GM23248 (cell line): ENCODE measurements around the gene EPN2. TPM values are rescaled to one million over a fixed set of nuclear protein-coding genes. Genes with fewer than 3 reads are reported as not detected.

Experiments
- DNase-seq: peaks from one replicate; pipeline ENCODE4 v3.0.0-alpha.2; 2015
- H2AFZ ChIP-seq: fragments of 200-600 bp; sonication (generic); 2 replicates; pipeline ENCODE4 v1.6.1; 2016; ENCODE audit warnings: antibody characterized with exemption
- H3F3A ChIP-seq: fragments of 200-600 bp; sonication (generic); 2 replicates; pipeline ENCODE4 v1.6.1; 2016; ENCODE audit warnings: mild to moderate bottlenecking, antibody characterized with exemption, mixed run types; ENCODE audit not compliant: insufficient read depth
- H3K27ac ChIP-seq: fragments of 200-600 bp; sonication (generic); 2 replicates; pipeline ENCODE4 v1.5.1; 2016; ENCODE audit warnings: mild to moderate bottlenecking
- H3K27me3 ChIP-seq: fragments of 200-600 bp; sonication (generic); replicated peaks from 2 replicates; pipeline ENCODE4 v1.6.1; 2016; ENCODE audit warnings: mild to moderate bottlenecking; ENCODE audit not compliant: insufficient read depth
- H3K36me3 ChIP-seq: fragments of 200-600 bp; sonication (generic); 2 replicates; pipeline ENCODE4 v1.6.1; 2016; ENCODE audit warnings: low read depth, mild to moderate bottlenecking
- H3K4me1 ChIP-seq: fragments of 200-600 bp; sonication (generic); 2 replicates; pipeline ENCODE4 v1.6.1; 2016; ENCODE audit warnings: mild to moderate bottlenecking; ENCODE audit not compliant: insufficient read depth
- H3K4me2 ChIP-seq: fragments of 200-600 bp; sonication (generic); one replicate; pipeline ENCODE4 v1.6.1; 2016; ENCODE audit warnings: mild to moderate bottlenecking; ENCODE audit not compliant: unreplicated experiment
- H3K4me3 ChIP-seq: fragments of 200-600 bp; sonication (generic); 2 replicates; pipeline ENCODE4 v1.5.1; 2016; ENCODE audit warnings: mild to moderate bottlenecking
- H3K79me2 ChIP-seq: fragments of 200-600 bp; sonication (generic); 2 replicates; pipeline ENCODE4 v1.6.1; 2016; ENCODE audit warnings: mild to moderate bottlenecking; ENCODE audit not compliant: insufficient read depth
- H3K9ac ChIP-seq: fragments of 200-600 bp; sonication (generic); 2 replicates; pipeline ENCODE4 v1.6.1; 2016; ENCODE audit warnings: mild to moderate bottlenecking
- H3K9me2 ChIP-seq: fragments of 200-600 bp; sonication (generic); 2 replicates; pipeline ENCODE4 v1.6.1; 2016; ENCODE audit warnings: mixed run types, mild to moderate bottlenecking, moderate library complexity; ENCODE audit not compliant: insufficient read depth
- H3K9me3 ChIP-seq: fragments of 200-600 bp; sonication (generic); one replicate; pipeline ENCODE4 v1.6.1; 2017; ENCODE audit warnings: low read depth
- H4K20me1 ChIP-seq: fragments of 200-600 bp; sonication (generic); 2 replicates; pipeline ENCODE4 v1.6.0; 2016; ENCODE audit not compliant: insufficient read depth
- EZH2 ChIP-seq: fragments of 200-600 bp; sonication (generic); IDR thresholded peaks from 2 replicates; pipeline ENCODE4 v1.6.1; 2018; ENCODE audit warnings: antibody characterized with exemption, mild to moderate bottlenecking; ENCODE audit not compliant: insufficient read depth, poor library complexity, severe bottlenecking
- EZH2phosphoT487 ChIP-seq: fragments of 200-600 bp; sonication (generic); IDR thresholded peaks from 2 replicates; pipeline ENCODE4 v1.6.1; 2018; ENCODE audit warnings: antibody characterized with exemption, moderate library complexity, mild to moderate bottlenecking, low read depth; ENCODE audit not compliant: insufficient read depth
- WGBS, 2 experiments: methylation state at CpG; one replicate each; pipeline ENCODE4 v1.1.6; 2015 to 2017; ENCODE audit warnings: low lambda C conversion rate in 2 of 2, low coverage in 1 of 2; ENCODE audit errors: missing lambda C conversion rate in 2 of 2; 5-methylcytosine and 5-hydroxymethylcytosine counted together
- in situ Hi-C: fragments of 300-500 bp; cut with MboI; formaldehyde crosslinking; loops from 2 replicates; pipeline ENCODE4 v1.15.0; 2020
- polyA plus RNA-seq: library from polyadenylated mRNA; unstranded; fragments of >200 nt; fragmentation: Nextera tagmentation; extraction: Ambion mirVana; gene quantifications from 2 replicates; pipeline ENCODE4 v1.2.1, GENCODE V29; 2016
- total RNA-seq: library from RNA; depleted of rRNA; stranded (reverse); fragments of >200 nt; shearing (Covaris generic); gene quantifications from 2 replicates; pipeline ENCODE4 v1.2.3, GENCODE V29; 2014

Gene EPN2
- total and polyA plus RNA-seq, 2 experiments from 2014 or later: 25.3 to 54.0 TPM

DNA sequence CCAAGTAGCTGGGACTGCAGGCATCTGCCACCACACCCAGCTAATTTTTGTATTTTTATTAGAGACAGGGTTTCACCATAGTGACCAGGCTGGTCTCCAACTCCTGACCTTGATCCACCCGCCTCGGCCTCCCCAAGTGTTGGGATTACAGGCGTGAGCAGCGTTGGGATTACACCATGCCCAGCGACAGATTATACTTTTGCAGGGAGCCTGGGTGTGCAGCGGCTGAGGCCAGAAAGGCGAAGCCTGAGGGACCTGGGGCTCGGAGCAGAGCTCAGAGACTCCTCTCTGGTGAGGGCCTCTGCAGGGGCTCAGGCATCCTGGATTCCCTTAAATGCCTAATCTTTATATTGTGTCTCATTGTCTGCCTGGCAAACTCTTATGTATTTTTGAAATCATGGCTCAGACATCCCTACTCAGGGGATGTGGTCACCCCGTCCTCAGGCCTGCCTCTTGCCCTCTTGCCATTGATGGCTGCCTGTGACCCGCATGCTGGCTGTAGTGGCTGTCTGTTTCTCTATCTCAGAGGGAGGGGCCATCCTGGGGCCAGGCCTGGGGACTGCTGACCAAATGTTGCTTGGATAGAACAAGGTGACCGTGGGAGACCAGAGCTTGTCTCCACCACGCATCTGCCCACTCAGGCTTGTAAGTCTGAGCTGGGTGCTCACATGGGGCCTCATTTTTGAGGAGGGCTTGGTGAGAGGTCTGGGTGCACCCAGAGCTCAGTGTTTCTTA, 82.8 kb downstream of the EPN2 start:
- Histone ChIP-seq H3K4me3 (no peak overlapping the region), H3K27me3 (no peaks in the 10 kb centered on the region), H3K4me1 (no peaks in the 10 kb centered on the region), H3K27ac (no peak overlapping the region), H3K79me2 (no peaks in the 10 kb centered on the region), H3K9me3 (no peaks in the 10 kb centered on the region), H3K4me2 (no peak overlapping the region), H2AFZ (no peak overlapping the region), H3K9me2 (no peaks in the 10 kb centered on the region), H3K36me3 (peaks cover 10% of the 10 kb centered on the region), H3F3A (peaks cover 6% of the 10 kb centered on the region; the same call in 1 of the 2 replicates), H3K9ac (no peak overlapping the region), H4K20me1 (no peaks in the 10 kb centered on the region)
- TF ChIP-seq EZH2 (no peak), EZH2phosphoT487 (no peak)
- DNase-seq: no peak
- WGBS, 2 experiments: 95 to 97% methylated on average over 12 of the region's 12 CpGs
- in situ Hi-C loops: no loop called here

DNA sequence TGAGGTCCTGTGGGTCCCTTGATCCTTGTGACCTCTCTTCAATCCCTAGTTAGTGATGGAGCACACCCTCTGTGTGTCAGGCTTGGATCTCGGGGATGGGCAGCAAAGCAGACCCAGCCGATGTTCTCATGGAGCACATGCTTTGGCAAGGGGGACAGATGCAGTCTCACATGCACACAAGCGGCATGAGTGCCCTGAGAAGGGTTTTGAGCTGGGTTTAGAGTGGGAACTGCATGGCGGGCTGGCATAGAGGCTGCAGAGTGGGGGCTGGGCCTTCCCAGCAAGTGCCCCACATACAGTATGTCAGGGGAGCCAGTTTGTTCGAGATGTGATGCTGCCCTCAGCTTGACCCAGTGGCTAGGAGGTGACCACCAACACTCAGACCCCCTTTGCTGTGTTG, 83.7 kb downstream of the EPN2 start:
- no peak for TF ChIP-seq EZH2
- TF ChIP-seq EZH2phosphoT487: no peak
- H3F3A ChIP-seq: peaks cover 15% of the 10 kb centered on the region
- H4K20me1 ChIP-seq: no peaks in the 10 kb centered on the region
- peaks cover 7% of the 10 kb centered on the region for H3K36me3 ChIP-seq
- no peak for DNase-seq
- no peak overlapping the region for H3K27ac ChIP-seq
- no peak overlapping the region for H2AFZ ChIP-seq
- in situ Hi-C loops: no loop called here
- H3K4me2 ChIP-seq: no peak overlapping the region
- no peaks in the 10 kb centered on the region for H3K27me3 ChIP-seq
- WGBS, 2 experiments: 93 to 94% methylated on average over 5 of the region's 5 CpGs
- no peak overlapping the region for H3K4me3 ChIP-seq
- no peaks in the 10 kb centered on the region for H3K9me3 ChIP-seq
- no peaks in the 10 kb centered on the region for H3K4me1 ChIP-seq
- H3K9ac ChIP-seq: no peak overlapping the region
- no peaks in the 10 kb centered on the region for H3K79me2 ChIP-seq
- no peaks in the 10 kb centered on the region for H3K9me2 ChIP-seq

DNA sequence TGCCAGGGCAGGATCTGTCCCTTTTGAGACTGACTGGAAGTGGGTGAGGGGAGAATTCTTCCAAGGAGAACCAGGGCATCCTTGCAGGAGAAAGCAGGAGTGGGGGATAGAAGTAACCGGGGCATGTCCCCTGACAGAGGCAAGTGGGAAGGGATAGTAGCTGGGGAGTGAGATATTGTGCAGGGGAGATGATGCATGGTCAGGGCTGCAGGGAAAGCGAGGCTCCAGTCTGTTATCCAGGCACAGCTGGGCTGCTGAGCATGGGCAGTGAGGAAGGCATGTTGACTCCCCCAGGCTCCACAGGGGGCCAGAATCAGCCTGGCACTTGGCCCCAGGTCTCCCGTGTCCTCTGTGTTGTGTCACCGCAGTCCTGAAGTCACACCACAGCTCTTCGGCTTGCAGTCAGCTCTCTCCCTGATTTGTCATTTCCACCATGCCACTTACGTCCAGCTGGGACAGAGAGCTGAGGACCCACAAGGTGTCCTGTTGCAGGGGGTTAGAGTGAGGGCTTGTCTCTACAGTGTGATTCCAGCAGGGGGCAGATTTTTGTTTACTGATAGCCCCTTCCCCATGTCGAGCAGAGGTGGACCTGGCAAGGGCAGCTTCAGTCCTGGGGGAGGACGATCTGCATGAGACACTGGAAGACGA, 84.4 kb downstream of the EPN2 start:
- no peak for DNase-seq
- Histone ChIP-seq H3K9me2 (no peaks in the 10 kb centered on the region), H3K36me3 (peaks cover 6% of the 10 kb centered on the region), H3K27ac (no peak overlapping the region), H3F3A (peaks cover 21% of the 10 kb centered on the region), H3K79me2 (no peaks in the 10 kb centered on the region), H3K9me3 (no peaks in the 10 kb centered on the region), H3K27me3 (no peaks in the 10 kb centered on the region), H3K4me1 (peaks cover 1% of the 10 kb centered on the region), H4K20me1 (no peaks in the 10 kb centered on the region), H2AFZ (no peak overlapping the region), H3K4me2 (no peak overlapping the region), H3K4me3 (no peak overlapping the region), H3K9ac (no peak overlapping the region)
- TF ChIP-seq EZH2 (no peak), EZH2phosphoT487 (no peak)
- WGBS, 2 experiments: 90 to 93% methylated on average over 9 of the region's 9 CpGs
- in situ Hi-C loops: no loop called here

DNA sequence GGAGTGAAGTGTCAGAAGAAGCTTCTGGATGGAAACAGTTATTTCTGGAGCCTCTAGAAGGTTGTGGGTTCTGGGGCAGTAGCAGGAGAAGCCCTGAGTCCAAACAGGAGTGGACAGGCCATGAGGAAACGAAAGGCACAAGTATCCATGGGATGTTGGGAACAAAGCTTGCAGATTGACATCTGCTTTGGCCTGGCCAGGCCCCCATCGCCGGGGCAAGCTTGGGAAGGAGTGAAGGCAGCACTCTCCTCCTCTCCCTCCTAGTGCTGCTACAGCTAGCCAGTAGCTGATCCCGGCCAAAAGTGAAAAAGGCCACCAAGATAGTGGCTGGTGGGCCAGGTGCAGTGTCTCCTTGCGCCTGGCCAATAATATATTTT, 85.0 kb downstream of the EPN2 start:
- H3K9me3 ChIP-seq: no peaks in the 10 kb centered on the region
- H3K9me2 ChIP-seq: no peaks in the 10 kb centered on the region
- no peak overlapping the region for H3K4me2 ChIP-seq
- peaks cover 6% of the 10 kb centered on the region for H3K4me1 ChIP-seq
- peaks cover 6% of the 10 kb centered on the region for H3K36me3 ChIP-seq
- H3K27me3 ChIP-seq: no peaks in the 10 kb centered on the region
- no peak overlapping the region for H2AFZ ChIP-seq
- no peak for TF ChIP-seq EZH2phosphoT487
- TF ChIP-seq EZH2: no peak
- H3F3A ChIP-seq: peaks cover 27% of the 10 kb centered on the region
- H3K4me3 ChIP-seq: no peak overlapping the region
- H3K9ac ChIP-seq: no peak overlapping the region
- 96 to 100% methylated on average over 5 of the region's 5 CpGs for WGBS, 2 experiments
- H3K79me2 ChIP-seq: no peaks in the 10 kb centered on the region
- DNase-seq: no peak
- H3K27ac ChIP-seq: no peak overlapping the region
- no peaks in the 10 kb centered on the region for H4K20me1 ChIP-seq
- in situ Hi-C loops: no loop called here
